Epithelial cell of proximal tubule (primary cell): ENCODE data around the gene SIRT1. TPM values are rescaled to one million over a fixed set of nuclear protein-coding genes. Genes with fewer than 3 reads are reported as not detected.

Experiments
- DNase-seq: peaks from one replicate; pipeline ENCODE4 v3.0.0-alpha.2; 2011; ENCODE audit warnings: low read depth
- H3K4me3 ChIP-seq: 2 replicates; pipeline ENCODE4 v1.5.1; 2011; ENCODE audit warnings: low read depth, mild to moderate bottlenecking, low read length
- CTCF ChIP-seq: conservative IDR thresholded peaks from 2 replicates; pipeline ENCODE4 v1.5.1; 2012; ENCODE audit warnings: low read depth, mild to moderate bottlenecking, low read length
- total RNA-seq: library from RNA; depleted of rRNA; stranded (reverse); fragments of >200 nt; gene quantifications from 2 replicates; pipeline ENCODE4 v1.2.3, GENCODE V29; 2015

SIRT1 gene
- total RNA-seq, 1 donor from 2014 or later, result 9.3 TPM

GRCh38 chr10:67841737-67842136 is 42.7 kb upstream of the SIRT1 start:
- no peak for DNase-seq
- H3K4me3 ChIP-seq, result no peak overlapping the region
- no peak for TF ChIP-seq CTCF

GRCh38 chr10:67843284-67843683 is 41.2 kb upstream of the SIRT1 start:
- no peak for DNase-seq

GRCh38 chr10:67849331-67850011 is 35.0 kb upstream of the SIRT1 start:
- TF ChIP-seq CTCF, result no peak
- DNase-seq, result peak; percentile 64
- H3K4me3 ChIP-seq, result peak overlapping the region; percentile 77

More at GRCh38 chr10:67843284-67843683, 41.2 kb upstream of the SIRT1 start:
- TF ChIP-seq CTCF, result no peak
- H3K4me3 ChIP-seq, result no peak overlapping the region

- H3K4me3 ChIP-seq, result no peak overlapping the region
- TF ChIP-seq CTCF, result no peak
- no peak for DNase-seq
Observed at GRCh38 chr10:67851186-67851585, 33.3 kb upstream of the SIRT1 start.

- no peak overlapping the region for H3K4me3 ChIP-seq
- no peak for DNase-seq
- TF ChIP-seq CTCF, result no peak
Observed at GRCh38 chr10:67852761-67853160, 31.7 kb upstream of the SIRT1 start.

- no peak overlapping the region for H3K4me3 ChIP-seq
- no peak for TF ChIP-seq CTCF
- no peak for DNase-seq
Observed at GRCh38 chr10:67853512-67853911, 30.9 kb upstream of the SIRT1 start.

- no peak for TF ChIP-seq CTCF
- no peak for DNase-seq
- no peak overlapping the region for H3K4me3 ChIP-seq
Observed at GRCh38 chr10:67858971-67859370, 25.5 kb upstream of the SIRT1 start.
